ENCODE measurements around the gene CHRM2. TPM values are rescaled to one million over a fixed set of nuclear protein-coding genes. Genes with fewer than 3 reads are reported as not detected.

Gene CHRM2
- total RNA-seq, 2 experiments from 2014 or later, result not detected

DNA sequence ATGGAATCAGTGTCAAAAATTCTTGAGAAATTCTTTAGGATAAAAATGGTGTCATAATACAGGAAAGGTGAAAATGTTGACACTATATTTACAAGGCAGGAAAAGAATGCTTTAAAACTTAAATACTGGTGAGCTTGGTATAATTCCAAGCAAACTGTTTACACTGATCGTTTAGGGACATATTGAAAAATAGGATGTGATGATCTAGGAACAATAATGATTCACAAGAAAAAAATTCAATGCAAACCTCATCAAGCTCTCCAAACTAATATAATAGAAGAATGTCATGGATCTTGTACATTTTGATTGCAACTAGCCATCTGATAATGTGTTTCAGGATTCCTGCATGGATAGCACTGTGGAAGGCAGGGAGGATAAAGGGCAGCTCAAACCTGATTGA lies 98.4 kb downstream of the CHRM2 start:
- Mint-ChIP-seq H3K4me3 (no peak overlapping the region), H3K27ac (no peak overlapping the region), H3K4me1 (no peaks in the 10 kb centered on the region), H3K27me3 (no peaks in the 10 kb centered on the region), H3K36me3 (ENCODE audit: low read depth) (no peaks in the 10 kb centered on the region), H3K9me3 (ENCODE audit: low read depth) (peaks cover 7% of the 10 kb centered on the region)
- ChIA-PET POLR2A (no interaction called here), CTCF (no interaction called here)
- no peak for DNase-seq
- intact Hi-C loops (cut with DNase I, micrococcal nuclease), result no loop called here
- ATAC-seq, result no peak

DNA sequence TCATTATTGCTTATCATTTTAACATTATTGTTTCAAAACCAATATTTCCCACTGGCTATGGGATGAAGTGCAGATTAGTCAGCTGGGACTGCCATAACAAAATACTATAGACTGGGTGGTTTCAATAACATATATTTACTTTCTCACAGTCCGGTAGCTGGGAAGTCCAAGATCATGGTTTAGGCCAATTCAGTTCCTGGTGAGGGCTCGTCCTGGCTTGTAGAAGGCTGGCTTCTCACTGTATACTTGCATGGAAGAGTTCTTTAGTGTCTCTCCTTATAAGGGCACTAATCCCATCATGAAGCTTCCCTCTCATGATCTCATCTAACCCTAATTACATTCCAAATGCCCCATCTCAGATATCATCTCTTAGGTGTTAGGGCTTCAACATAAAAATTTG lies 101.3 kb downstream of the CHRM2 start:
- H3K36me3 Mint-ChIP-seq (ENCODE audit: low read depth), result no peaks in the 10 kb centered on the region
- intact Hi-C loops (cut with DNase I, micrococcal nuclease), result no loop called here
- peaks cover 13% of the 10 kb centered on the region for H3K9me3 Mint-ChIP-seq (ENCODE audit: low read depth)
- H3K27ac Mint-ChIP-seq, result no peak overlapping the region
- ChIA-PET CTCF (no interaction called here), POLR2A (no interaction called here)
- no peaks in the 10 kb centered on the region for H3K27me3 Mint-ChIP-seq
- DNase-seq, result no peak
- no peaks in the 10 kb centered on the region for H3K4me1 Mint-ChIP-seq
- ATAC-seq, result no peak
- no peak overlapping the region for H3K4me3 Mint-ChIP-seq

DNA sequence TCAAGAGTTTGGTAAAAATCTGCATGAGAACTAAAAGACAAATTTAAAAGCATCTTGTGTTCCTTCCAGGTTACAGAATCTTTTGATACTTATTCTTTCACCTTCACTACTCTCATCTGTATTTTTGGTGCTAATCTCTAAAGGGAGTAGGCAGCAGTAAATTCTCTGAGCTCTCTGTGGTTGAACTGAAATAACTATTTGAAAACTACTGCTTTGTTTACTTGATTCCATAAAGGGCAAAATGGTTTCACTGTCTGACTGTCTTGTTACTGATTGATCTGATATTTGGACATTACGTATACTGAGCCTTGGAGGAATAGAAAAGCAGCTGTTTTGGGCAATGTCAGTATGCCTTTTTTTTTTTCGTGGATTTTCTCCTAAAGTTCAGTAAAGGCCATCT lies 103.3 kb downstream of the CHRM2 start:
- ATAC-seq, result no peak
- intact Hi-C loops (cut with DNase I, micrococcal nuclease), result no loop called here

DNA sequence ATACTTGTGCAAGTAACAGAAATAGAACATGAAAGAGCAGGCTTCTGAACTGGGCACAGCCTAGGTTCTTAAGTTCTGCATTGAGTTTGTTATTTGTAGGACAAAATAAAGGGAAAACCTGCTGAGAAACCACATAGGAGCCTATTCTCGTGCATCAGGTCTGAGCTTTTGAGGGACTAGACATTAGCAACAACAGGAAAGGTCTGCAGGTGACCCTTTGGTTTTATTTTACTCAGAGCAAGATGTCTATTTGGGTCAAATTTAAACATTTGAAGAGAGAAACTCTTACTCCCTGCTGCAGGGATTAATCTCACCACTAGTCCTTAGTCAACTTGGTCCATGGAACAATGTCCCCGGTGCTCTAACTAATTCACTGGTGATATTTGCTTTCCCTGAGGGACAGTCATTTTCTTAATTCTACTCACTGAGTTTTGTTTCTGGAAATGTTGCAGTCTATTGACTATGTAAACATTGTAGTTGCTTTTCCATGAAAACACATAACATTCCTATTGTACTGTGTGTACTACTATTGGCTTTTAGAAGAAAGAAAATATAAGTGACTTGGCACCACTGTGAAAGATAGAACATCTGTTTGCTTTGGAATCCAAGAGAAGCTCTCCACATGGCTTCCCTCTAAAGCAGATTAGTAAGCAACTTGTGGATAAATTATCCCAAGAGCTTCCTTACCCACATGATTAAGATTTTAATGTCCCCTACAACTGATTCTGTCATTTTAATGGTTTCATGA lies 108.2 kb downstream of the CHRM2 start:
- CTCF ChIA-PET, result no interaction called here
- peaks cover 10% of the 10 kb centered on the region for H3K9me3 Mint-ChIP-seq (ENCODE audit: low read depth)

More for the DNA sequence above, 103.3 kb downstream of the CHRM2 start:
- Mint-ChIP-seq H3K4me1 (no peaks in the 10 kb centered on the region), H3K4me3 (no peak overlapping the region), H3K27ac (no peak overlapping the region), H3K36me3 (ENCODE audit: low read depth) (no peaks in the 10 kb centered on the region), H3K9me3 (ENCODE audit: low read depth) (peaks cover 11% of the 10 kb centered on the region), H3K27me3 (no peaks in the 10 kb centered on the region)
- ChIA-PET POLR2A (no interaction called here), CTCF (interaction anchor here (0.9 kb wide), 1 partner anchor 327 kb away, joined by 4 read pairs; no protein-coding TSS in a partner anchor)
- DNase-seq, result no peak

DNA sequence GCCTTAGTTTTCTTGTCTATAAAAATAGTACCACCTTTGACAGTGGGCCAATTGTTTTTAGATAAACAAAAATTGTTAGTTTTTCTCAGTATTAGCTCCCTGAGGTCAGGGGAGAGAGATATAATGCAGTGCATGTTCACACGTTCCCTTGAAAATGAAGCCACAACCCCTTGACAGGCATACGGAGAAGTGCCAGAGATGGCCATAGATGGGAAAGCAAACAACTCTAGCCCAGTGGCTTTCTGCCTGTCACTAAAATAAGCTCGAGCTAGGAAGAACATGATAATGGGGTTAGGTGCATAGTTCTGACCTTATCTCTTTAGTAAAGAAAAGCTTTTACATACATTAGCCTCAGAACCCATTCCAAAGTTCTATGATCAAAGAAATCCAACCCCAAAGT lies 124.9 kb downstream of the CHRM2 start:
- ATAC-seq (no peak), DNase-seq (no peak)
- Mint-ChIP-seq H3K36me3 (ENCODE audit: low read depth) (no peaks in the 10 kb centered on the region), H3K4me1 (no peaks in the 10 kb centered on the region), H3K27me3 (no peaks in the 10 kb centered on the region), H3K4me3 (no peak overlapping the region), H3K9me3 (ENCODE audit: low read depth) (peaks cover 9% of the 10 kb centered on the region), H3K27ac (no peak overlapping the region)
- intact Hi-C loops (cut with DNase I, micrococcal nuclease), result no loop called here
- POLR2A ChIA-PET, result no interaction called here
- CTCF ChIA-PET, result no interaction called here

More for the DNA sequence above, 108.2 kb downstream of the CHRM2 start:
- DNase-seq (no peak), ATAC-seq (no peak)
- Mint-ChIP-seq H3K27me3 (no peaks in the 10 kb centered on the region), H3K36me3 (ENCODE audit: low read depth) (no peaks in the 10 kb centered on the region), H3K4me3 (no peak overlapping the region), H3K27ac (no peak overlapping the region), H3K4me1 (no peaks in the 10 kb centered on the region)
- POLR2A ChIA-PET, result no interaction called here
- intact Hi-C loops (cut with DNase I, micrococcal nuclease), result no loop called here

DNA sequence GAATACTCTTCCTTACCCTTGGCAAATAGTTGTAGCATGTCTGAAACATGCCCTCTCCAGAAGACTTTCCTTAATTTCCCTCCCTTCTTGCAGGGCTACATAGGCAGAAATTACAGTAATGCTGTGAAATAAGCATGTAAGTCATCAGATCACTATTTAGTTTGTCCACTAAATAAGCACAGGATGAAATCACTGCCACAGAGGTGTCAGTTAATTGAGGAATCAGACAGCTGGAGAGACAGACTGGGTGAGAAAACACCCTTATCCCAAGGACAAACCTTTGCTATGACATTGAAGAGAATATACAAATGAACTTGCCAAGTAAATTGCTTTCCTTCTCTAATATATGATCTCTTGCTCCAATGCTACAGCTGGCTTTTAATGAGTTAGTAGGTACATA lies 129.3 kb downstream of the CHRM2 start:
- ChIA-PET CTCF (no interaction called here), POLR2A (no interaction called here)
- Mint-ChIP-seq H3K36me3 (ENCODE audit: low read depth) (no peaks in the 10 kb centered on the region), H3K4me1 (no peaks in the 10 kb centered on the region), H3K9me3 (ENCODE audit: low read depth) (peaks cover 2% of the 10 kb centered on the region), H3K27ac (no peak overlapping the region), H3K27me3 (no peaks in the 10 kb centered on the region), H3K4me3 (no peak overlapping the region)
- no peak for DNase-seq
- intact Hi-C loops (cut with DNase I, micrococcal nuclease), result no loop called here
- ATAC-seq, result no peak

DNA sequence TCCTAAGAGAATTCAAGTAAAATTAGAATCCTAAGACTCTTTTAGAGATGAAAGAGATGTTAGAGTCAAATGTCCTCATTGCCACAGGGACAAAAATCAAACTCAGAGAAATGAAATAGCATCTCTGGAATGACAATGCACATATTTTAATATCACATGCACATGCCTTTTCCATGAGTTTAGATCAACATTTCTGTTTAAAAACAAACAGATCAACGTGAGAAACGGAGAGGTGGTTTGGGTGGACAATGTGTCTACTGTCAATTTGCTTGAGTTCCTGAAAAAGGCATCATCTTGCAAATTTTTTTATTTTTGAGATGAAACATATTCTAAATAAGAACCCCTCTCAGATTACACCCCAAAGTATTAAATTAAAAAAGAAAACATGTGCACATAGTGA lies 130.0 kb downstream of the CHRM2 start:
- CTCF ChIA-PET, result no interaction called here
- H3K27me3 Mint-ChIP-seq, result no peaks in the 10 kb centered on the region

DNA sequence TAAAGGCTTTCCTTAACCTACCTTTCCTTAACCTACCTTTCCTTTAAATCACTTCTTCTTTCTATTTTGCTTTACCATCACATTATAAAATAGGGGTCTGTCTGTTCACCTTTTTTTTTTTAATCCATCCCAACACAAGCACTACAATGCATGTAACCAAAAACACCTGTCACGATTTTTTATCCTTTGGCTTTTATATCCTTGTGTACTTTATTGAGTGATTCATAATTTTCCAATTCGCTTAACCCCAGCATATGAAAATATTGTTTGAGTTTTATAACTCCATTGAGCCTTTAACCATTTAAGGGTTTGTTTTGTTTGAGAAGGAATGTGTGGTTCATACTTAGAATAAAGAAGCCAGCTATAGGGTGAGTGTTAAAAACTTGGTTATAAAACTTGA lies 132.2 kb downstream of the CHRM2 start:
- no peak for ATAC-seq

More for the DNA sequence above, 130.0 kb downstream of the CHRM2 start:
- no peaks in the 10 kb centered on the region for H3K9me3 Mint-ChIP-seq (ENCODE audit: low read depth)
- H3K4me1 Mint-ChIP-seq, result no peaks in the 10 kb centered on the region
- DNase-seq (no peak), ATAC-seq (no peak)
- no peaks in the 10 kb centered on the region for H3K36me3 Mint-ChIP-seq (ENCODE audit: low read depth)
- no peak overlapping the region for H3K4me3 Mint-ChIP-seq
- intact Hi-C loops (cut with DNase I, micrococcal nuclease), result no loop called here
- POLR2A ChIA-PET, result no interaction called here
- no peak overlapping the region for H3K27ac Mint-ChIP-seq

DNA sequence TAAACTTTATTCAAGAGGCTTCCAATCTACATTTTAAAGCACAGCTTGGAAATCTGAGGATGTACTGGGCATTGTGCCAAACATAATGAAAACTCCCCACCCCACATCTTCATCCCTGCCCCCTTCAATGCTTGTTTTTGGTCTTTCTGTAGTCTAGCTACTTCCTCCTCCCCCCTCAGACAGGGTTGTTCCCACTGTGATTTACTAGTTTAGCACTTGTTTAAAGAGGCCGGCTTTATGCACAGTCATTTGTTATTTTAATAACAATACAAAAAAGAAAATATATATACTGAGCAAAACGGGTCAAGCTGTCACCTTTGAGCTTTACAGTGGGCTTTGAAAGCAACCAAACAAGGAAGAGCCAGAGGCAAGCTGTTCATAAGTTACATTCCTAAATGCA lies 132.6 kb downstream of the CHRM2 start:
- intact Hi-C loops (cut with DNase I, micrococcal nuclease), result no loop called here
- Mint-ChIP-seq H3K4me1 (no peaks in the 10 kb centered on the region), H3K27me3 (no peaks in the 10 kb centered on the region), H3K36me3 (ENCODE audit: low read depth) (no peaks in the 10 kb centered on the region), H3K4me3 (no peak overlapping the region), H3K9me3 (ENCODE audit: low read depth) (no peaks in the 10 kb centered on the region), H3K27ac (no peak overlapping the region)
- no peak for ATAC-seq
- CTCF ChIA-PET, result interaction anchor here (0.6 kb wide), 1 partner anchor 66 kb away, joined by 3 read pairs; no protein-coding TSS in a partner anchor
- no peak for DNase-seq
- POLR2A ChIA-PET, result no interaction called here

More for the DNA sequence above, 132.2 kb downstream of the CHRM2 start:
- Mint-ChIP-seq H3K36me3 (ENCODE audit: low read depth) (no peaks in the 10 kb centered on the region), H3K9me3 (ENCODE audit: low read depth) (no peaks in the 10 kb centered on the region), H3K4me1 (no peaks in the 10 kb centered on the region), H3K27ac (no peak overlapping the region), H3K4me3 (no peak overlapping the region), H3K27me3 (no peaks in the 10 kb centered on the region)
- CTCF ChIA-PET, result interaction anchor here (0.6 kb wide), 1 partner anchor 66 kb away, joined by 3 read pairs; no protein-coding TSS in a partner anchor
- no peak for DNase-seq
- intact Hi-C loops (cut with DNase I, micrococcal nuclease), result no loop called here
- POLR2A ChIA-PET, result no interaction called here

DNA sequence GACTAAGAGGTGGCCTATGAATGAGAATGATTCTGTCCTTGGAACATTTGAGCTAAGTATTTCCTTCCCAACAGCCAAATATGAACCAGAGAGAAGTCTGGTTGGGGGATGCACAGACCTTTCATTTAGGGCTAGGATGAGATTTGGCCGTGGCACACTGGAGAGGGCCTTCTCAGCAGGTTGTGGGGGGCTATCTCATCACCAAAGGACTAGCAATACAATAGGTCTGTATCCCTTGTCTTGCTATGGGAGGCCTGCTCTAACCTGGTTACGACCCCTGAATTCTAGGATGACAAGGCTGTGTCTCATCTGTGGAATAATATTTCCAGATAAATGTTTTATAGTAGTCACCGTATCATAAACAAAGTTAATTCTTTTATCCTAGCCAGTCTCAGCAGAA lies 133.0 kb downstream of the CHRM2 start:
- no peaks in the 10 kb centered on the region for H3K9me3 Mint-ChIP-seq (ENCODE audit: low read depth)
- intact Hi-C loops (cut with DNase I, micrococcal nuclease), result no loop called here
- no peak for ATAC-seq
- no peak overlapping the region for H3K4me3 Mint-ChIP-seq
- H3K27ac Mint-ChIP-seq, result no peak overlapping the region
- no peaks in the 10 kb centered on the region for H3K4me1 Mint-ChIP-seq
- DNase-seq, result no peak
- H3K36me3 Mint-ChIP-seq (ENCODE audit: low read depth), result no peaks in the 10 kb centered on the region
- CTCF ChIA-PET, result no interaction called here
- POLR2A ChIA-PET, result no interaction called here
- no peaks in the 10 kb centered on the region for H3K27me3 Mint-ChIP-seq

DNA sequence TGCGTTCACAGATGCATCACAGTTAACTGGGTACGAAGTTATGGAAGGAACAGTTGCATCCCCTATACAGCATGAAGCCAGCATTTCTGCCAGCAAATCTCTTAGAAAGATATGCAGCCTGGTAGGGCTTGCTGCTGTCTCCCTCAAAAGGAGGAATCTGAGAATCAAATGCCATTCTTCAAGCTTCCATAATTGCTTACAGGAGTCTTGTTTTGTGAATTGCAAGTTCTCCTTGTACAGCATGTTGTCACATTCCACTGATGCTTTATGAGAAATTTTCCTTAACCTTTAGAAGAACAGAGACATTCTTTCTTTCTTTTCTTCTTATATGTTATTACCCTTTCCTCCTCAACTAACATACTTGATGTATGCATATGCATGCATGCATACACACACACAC lies 134.6 kb downstream of the CHRM2 start:
- Mint-ChIP-seq H3K27me3 (no peaks in the 10 kb centered on the region), H3K4me1 (no peaks in the 10 kb centered on the region), H3K4me3 (no peak overlapping the region), H3K9me3 (ENCODE audit: low read depth) (no peaks in the 10 kb centered on the region), H3K27ac (no peak overlapping the region), H3K36me3 (ENCODE audit: low read depth) (no peaks in the 10 kb centered on the region)
- CTCF ChIA-PET, result no interaction called here
- intact Hi-C loops (cut with DNase I, micrococcal nuclease), result no loop called here
- ATAC-seq, result no peak
- no peak for DNase-seq
- POLR2A ChIA-PET, result no interaction called here

DNA sequence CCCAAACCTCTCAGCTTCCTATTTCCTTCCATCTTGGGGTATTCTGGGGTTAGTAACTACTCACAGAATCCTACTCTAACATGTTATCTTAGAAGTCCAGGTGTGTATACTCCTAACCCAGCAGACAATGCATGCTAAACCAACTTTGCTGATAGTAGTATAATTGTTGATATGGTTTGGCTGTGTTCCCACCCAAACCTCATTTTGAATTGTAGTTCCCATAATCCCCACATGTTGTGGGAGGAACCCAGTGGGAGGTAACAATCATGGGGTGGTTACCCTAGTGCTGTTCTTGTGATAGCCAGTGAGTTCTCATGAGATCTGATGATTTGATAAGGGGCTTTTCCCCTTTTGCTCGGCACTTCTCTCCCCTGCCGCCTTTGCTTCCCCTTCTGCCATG lies 135.1 kb downstream of the CHRM2 start:
- H3K36me3 Mint-ChIP-seq (ENCODE audit: low read depth), result no peaks in the 10 kb centered on the region
- DNase-seq (no peak), ATAC-seq (no peak)
- CTCF ChIA-PET, result no interaction called here
- H3K27ac Mint-ChIP-seq, result no peak overlapping the region
- no peaks in the 10 kb centered on the region for H3K9me3 Mint-ChIP-seq (ENCODE audit: low read depth)
- H3K4me3 Mint-ChIP-seq, result no peak overlapping the region
- no peaks in the 10 kb centered on the region for H3K4me1 Mint-ChIP-seq
- POLR2A ChIA-PET, result no interaction called here
- intact Hi-C loops (cut with DNase I, micrococcal nuclease), result no loop called here
- H3K27me3 Mint-ChIP-seq, result no peaks in the 10 kb centered on the region

DNA sequence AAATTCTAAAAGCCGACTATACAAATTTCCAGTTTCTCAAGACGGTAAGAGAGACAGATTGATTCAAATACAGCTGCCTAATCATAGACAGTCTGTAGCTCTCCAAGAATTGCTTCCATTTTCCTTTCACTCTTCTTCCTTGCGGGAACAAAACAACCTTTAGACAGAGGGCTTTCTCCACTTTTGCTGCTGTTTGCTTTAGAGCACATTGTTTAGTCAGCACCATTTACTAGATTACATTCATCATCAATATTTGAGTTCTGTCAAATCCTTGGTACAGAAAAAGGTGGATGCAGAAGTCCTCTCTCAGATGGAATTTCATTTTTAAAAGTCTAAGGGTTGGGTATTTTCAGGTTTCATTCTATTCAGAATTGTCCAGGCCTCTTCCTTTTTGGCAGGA lies 137.4 kb downstream of the CHRM2 start:
- DNase-seq, result no peak
- POLR2A ChIA-PET, result no interaction called here
- intact Hi-C loops (cut with DNase I, micrococcal nuclease), result no loop called here
- Mint-ChIP-seq H3K27me3 (no peaks in the 10 kb centered on the region), H3K4me3 (no peak overlapping the region), H3K27ac (no peak overlapping the region), H3K36me3 (ENCODE audit: low read depth) (no peaks in the 10 kb centered on the region), H3K9me3 (ENCODE audit: low read depth) (no peaks in the 10 kb centered on the region), H3K4me1 (no peaks in the 10 kb centered on the region)
- CTCF ChIA-PET, result no interaction called here
- ATAC-seq, result no peak
